Gastroesophageal sphincter (tissue), 4 donors: ENCODE measurements around the gene PRICKLE4. TPM values are rescaled to one million over a fixed set of nuclear protein-coding genes. Genes with fewer than 3 reads are reported as not detected.

Experiments
- ATAC-seq: fragments of 150-250 bp; one replicate; pipeline ENCODE4 v1.9.1; 2016; ENCODE audit warnings: mild to moderate bottlenecking, moderate library complexity
- H3K27ac ChIP-seq, 4 donors: fragments of 200-600 bp; sonication (generic) in 3 of 4; 1 replicate in 3 of 4; 2 replicates in 1 of 4; pipeline ENCODE4 v1.5.1; 2016 to 2019
- H3K27me3 ChIP-seq: fragments of 200-600 bp; sonication (generic); one replicate; pipeline ENCODE4 v1.5.1; 2019
- H3K36me3 ChIP-seq, 2 donors: fragments of 200-600 bp; sonication (generic); one replicate each; pipeline ENCODE4 v1.5.1; 2019; ENCODE audit warnings: control low read depth in 1 of 2
- H3K4me1 ChIP-seq, 3 donors: fragments of 200-600 bp; sonication (generic); 1 replicate in 2 of 3; 2 replicates in 1 of 3; pipeline ENCODE4 v1.5.1; 2016 to 2019; ENCODE audit warnings: control low read depth in 2 of 3
- H3K4me3 ChIP-seq, 2 donors: fragments of 200-600 bp; sonication (generic); one replicate each; pipeline ENCODE4 v1.5.1; 2019; ENCODE audit warnings: mild to moderate bottlenecking in 1 of 2, moderate library complexity in 1 of 2
- H3K9me3 ChIP-seq, 3 donors: fragments of 200-600 bp; sonication (generic); one replicate each; pipeline ENCODE4 v1.5.1; 2017 to 2019; ENCODE audit warnings: control low read depth in 2 of 3
- CTCF ChIP-seq, 4 experiments: fragments of 200-600 bp in 2 of 4; fragments of 450-650 bp in 2 of 4; sonication (generic) in 1 of 4; IDR thresholded peaks; one replicate each; pipeline ENCODE4 v1.5.1; 2017 to 2019; ENCODE audit warnings: antibody characterized with exemption in 4 of 4, mild to moderate bottlenecking in 2 of 4, moderate library complexity in 2 of 4
- EP300 ChIP-seq: sonication (generic); formaldehyde crosslinking; IDR thresholded peaks from one replicate; pipeline ENCODE4 v1.6.1; 2017; ENCODE audit warnings: antibody characterized with exemption, mild to moderate bottlenecking
- POLR2A ChIP-seq, 2 donors: fragments of 450-650 bp; IDR thresholded peaks; one replicate each; pipeline ENCODE4 v1.6.1; 2017; ENCODE audit warnings: antibody characterized with exemption in 2 of 2, mild to moderate bottlenecking in 2 of 2, moderate library complexity in 1 of 2
- POLR2AphosphoS5 ChIP-seq: sonication (generic); formaldehyde crosslinking; IDR thresholded peaks from one replicate; pipeline ENCODE4 v1.6.1; 2017; ENCODE audit warnings: antibody characterized with exemption
- WGBS, 2 donors: methylation state at CpG; one replicate each; pipeline ENCODE4 v1.1.5; 2018; ENCODE audit warnings: low coverage in 1 of 2; 5-methylcytosine and 5-hydroxymethylcytosine counted together
- total RNA-seq, 4 donors: library from RNA; depleted of rRNA; stranded (reverse); fragments of >200 nt; gene quantifications; one replicate each; pipeline ENCODE4 v1.1.0, GENCODE V29; 2016

The PRICKLE4 gene
- total RNA-seq, 4 donors from 2014 or later = 0.94 to 5.0 (median 2.3) TPM

DNA sequence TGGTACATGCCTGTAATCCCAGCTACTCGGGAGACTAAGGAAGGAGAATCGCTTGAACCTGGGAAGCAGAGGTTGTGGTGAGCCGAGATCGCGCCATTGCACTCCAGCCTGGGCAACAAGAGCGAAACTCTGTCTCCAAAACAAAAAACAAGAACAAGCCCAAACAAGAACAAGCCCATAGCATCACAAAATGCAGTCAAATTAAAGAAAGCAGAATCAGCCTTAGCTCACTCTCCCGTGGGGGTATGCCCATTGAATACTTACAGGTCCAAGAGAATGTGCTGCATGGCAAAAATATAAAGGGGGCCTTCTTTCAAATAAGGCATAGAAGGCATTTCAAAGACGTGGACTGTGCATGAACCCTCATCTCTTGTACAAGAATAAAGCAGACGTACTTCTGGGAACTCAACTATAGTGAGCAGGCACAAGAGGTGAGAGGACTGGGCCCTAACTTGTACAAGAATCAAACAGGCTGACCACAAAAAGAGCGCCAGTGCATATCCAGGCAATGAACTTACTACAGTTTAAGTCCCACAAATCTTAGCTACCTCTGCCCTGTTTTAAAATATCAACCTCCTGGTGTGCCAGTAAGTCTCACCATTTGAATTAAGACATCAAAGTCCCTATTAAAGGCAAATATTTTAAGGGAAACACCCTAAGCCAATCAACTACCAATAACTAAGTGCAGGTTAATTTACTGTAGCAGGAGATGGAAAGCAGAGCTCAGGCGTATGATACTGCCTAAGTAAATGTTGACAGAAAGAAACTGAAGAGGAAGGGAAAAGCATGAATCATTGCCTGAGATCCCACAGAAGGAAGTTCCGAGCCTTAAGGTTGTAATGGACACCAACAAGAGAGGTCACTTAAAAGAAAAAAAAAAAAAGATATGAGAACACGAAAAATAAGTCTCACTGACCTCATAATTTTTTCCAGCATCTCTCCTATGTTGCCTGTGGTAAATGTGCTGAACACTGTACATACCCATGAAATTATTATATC is 44.3 kb downstream of the PRICKLE4 start:
- H3K4me3 ChIP-seq = no peak overlapping the region
- H3K27ac ChIP-seq = no peak overlapping the region
- 80 to 82% methylated on average over 5 to 12 of the region's 13 CpGs for WGBS, 2 donors
- no peaks in the 10 kb centered on the region for H3K4me1 ChIP-seq
- H3K27me3 ChIP-seq = no peaks in the 10 kb centered on the region
- ATAC-seq = no peak
- TF ChIP-seq EP300 (no peak), POLR2A (IDR thresholded peaks at IDR 0.05) (no peak), CTCF (IDR thresholded peaks at IDR 0.05) (no peak), POLR2AphosphoS5 (no peak)
- no peaks in the 10 kb centered on the region for H3K9me3 ChIP-seq
- no peaks in the 10 kb centered on the region for H3K36me3 ChIP-seq

DNA sequence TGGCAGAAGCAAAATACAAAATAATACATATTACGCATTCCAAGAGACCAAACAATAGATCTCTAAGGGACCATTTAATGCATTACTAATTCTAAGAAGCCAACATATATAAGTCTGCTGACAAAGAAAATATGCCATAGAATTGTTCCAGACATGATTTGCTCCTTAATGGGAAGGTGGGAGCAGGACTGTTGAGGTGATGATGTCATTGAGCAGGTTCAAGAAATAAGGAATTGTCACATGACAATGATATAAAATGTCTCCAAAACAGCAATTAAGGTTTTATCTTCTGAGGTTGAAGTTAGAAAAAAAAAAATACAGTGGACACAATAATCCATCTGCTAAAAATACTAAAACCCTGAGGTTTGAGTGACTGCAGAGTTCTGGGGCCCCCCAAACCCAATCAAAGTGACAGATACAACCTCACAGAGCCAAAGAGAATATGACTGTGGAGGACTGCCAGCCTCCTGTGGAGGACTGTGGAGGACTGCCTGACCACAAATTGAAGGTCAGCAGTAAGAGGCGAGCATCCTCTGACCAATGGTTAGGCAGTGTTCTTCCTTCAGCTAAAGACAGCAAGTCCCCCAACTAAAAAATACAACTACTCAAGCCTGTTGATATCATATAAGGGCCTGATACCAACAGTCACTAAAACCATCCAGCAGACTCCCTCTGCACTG is 45.9 kb downstream of the PRICKLE4 start:
- 100% methylated on average over 1 to 2 of the region's 2 CpGs for WGBS, 2 donors

DNA sequence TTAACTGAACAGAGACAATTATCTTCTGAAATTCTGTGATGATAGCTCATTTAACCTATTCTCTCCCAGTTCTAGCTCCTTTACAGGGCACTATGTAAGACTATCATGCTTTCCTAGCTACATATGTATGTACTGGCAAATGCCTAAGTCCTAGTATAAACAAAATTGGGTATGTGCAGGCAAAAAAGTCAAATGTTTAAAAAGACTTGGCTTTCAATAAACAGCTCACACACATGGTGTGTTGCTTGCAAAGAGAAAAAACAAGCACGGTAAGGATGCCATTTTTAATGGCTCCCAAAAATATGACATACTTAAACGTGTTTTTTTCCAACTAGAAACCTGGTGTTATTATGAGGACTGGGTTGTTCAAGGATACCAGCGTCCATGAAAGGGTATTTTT is 51.7 kb downstream of the PRICKLE4 start:
- Histone ChIP-seq H3K4me1 (no peaks in the 10 kb centered on the region), H3K9me3 (no peaks in the 10 kb centered on the region), H3K27ac (no peak overlapping the region), H3K4me3 (no peak overlapping the region), H3K27me3 (no peaks in the 10 kb centered on the region), H3K36me3 (no peaks in the 10 kb centered on the region)
- WGBS, 2 donors = 75 to 90% methylated on average over 3 of the region's 3 CpGs
- ATAC-seq = no peak
- TF ChIP-seq POLR2AphosphoS5 = no peak
- no peak for TF ChIP-seq POLR2A (IDR thresholded peaks at IDR 0.05)

More for the DNA sequence above, 45.9 kb downstream of the PRICKLE4 start:
- H3K27me3 ChIP-seq = no peaks in the 10 kb centered on the region
- ATAC-seq = no peak
- no peak overlapping the region for H3K4me3 ChIP-seq
- H3K27ac ChIP-seq = no peak overlapping the region
- H3K36me3 ChIP-seq = no peaks in the 10 kb centered on the region
- H3K4me1 ChIP-seq = no peaks in the 10 kb centered on the region
- H3K9me3 ChIP-seq = no peaks in the 10 kb centered on the region
- TF ChIP-seq POLR2A (IDR thresholded peaks at IDR 0.05) (no peak), CTCF (IDR thresholded peaks at IDR 0.05) (no peak), EP300 (no peak), POLR2AphosphoS5 (no peak)

DNA sequence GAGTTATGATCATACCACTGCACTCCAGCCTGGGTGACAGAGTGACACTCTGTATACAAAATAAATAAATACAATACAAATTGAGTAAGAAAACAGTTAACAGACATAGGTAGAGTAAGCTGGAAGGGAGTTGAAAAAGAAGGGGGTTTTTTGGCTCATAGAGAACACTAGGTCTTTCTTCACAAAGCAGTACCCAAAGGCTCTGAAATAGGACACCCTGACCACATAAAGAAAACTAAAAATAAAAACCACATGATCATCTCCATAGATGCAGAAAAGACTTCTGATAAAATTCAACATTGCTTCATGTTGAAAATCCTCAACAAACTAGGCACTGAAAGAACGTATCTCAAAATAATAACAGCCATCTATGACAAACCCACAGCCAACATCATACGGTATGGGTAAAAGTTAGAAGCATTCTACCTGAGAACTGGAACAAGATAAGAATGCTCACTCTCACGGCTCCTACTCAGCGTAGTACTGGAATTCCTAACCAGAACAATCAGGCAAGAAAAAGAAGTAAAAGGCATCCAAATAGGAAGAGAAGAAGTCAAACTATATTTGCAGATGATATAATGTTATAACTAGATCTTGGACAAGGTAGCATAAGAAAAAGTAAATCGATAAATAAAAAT is 55.6 kb downstream of the PRICKLE4 start:
- TF ChIP-seq EP300 (no peak), CTCF (IDR thresholded peaks at IDR 0.05) (no peak), POLR2A (IDR thresholded peaks at IDR 0.05) (no peak), POLR2AphosphoS5 (no peak)
- WGBS, 2 donors = 83 to 100% methylated on average over 3 to 4 of the region's 5 CpGs
- Histone ChIP-seq H3K9me3 (no peaks in the 10 kb centered on the region), H3K27ac (no peak overlapping the region), H3K4me1 (no peaks in the 10 kb centered on the region), H3K4me3 (no peak overlapping the region), H3K27me3 (no peaks in the 10 kb centered on the region), H3K36me3 (no peaks in the 10 kb centered on the region)
- ATAC-seq = no peak

- TF ChIP-seq POLR2AphosphoS5 (no peak), POLR2A (IDR thresholded peaks at IDR 0.05) (no peak), CTCF (IDR thresholded peaks at IDR 0.05) (no peak), EP300 (no peak)
- Histone ChIP-seq H3K36me3 (no peaks in the 10 kb centered on the region), H3K27ac (no peak overlapping the region), H3K27me3 (no peaks in the 10 kb centered on the region), H3K4me1 (no peaks in the 10 kb centered on the region), H3K4me3 (no peak overlapping the region), H3K9me3 (no peaks in the 10 kb centered on the region)
- 100% methylated on average over 2 of the region's 2 CpGs for WGBS, 2 donors
- no peak for ATAC-seq
Measured at GRCh38 chr6:41836660-41837052, 56.1 kb downstream of the PRICKLE4 start.
